Caco-2 (cell line): ENCODE results near the gene OR52E1. TPM values are rescaled to one million over a fixed set of nuclear protein-coding genes. Genes with fewer than 3 reads are reported as not detected.

Source experiments
- BruUV-seq: library from RNA; stranded (reverse); fragments of 400-500 nt; replicated peaks from 2 replicates; lab custom pipeline; 2021; lab: Mats Ljungman, UMichigan
- CTCF ChIA-PET: fragments of 300-600 bp; sonication (Branson Sonifier 250); formaldehyde crosslinking; loops from one replicate; lab custom pipeline; 2022; ENCODE audit warnings: antibody characterized with exemption; lab: Charles Lee
- POLR2A ChIA-PET: fragments of 300-600 bp; sonication (Branson Sonifier 250); formaldehyde crosslinking; loops from one replicate; lab custom pipeline; 2022; ENCODE audit warnings: antibody characterized with exemption; lab: Charles Lee
- DNase-seq, 2 experiments: peaks; one replicate each; pipeline versions ENCODE4 v3.0.0 to v3.0.0-alpha.2; 2020 to 2022
- H3K27me3 ChIP-seq: replicated peaks from 2 replicates; pipeline ENCODE4 v1.6.0; 2011; ENCODE audit warnings: low read length; ENCODE audit not compliant: control insufficient read depth, insufficient read depth
- H3K36me3 ChIP-seq: 2 replicates; pipeline ENCODE4 v1.5.1; 2011; ENCODE audit warnings: low read length; ENCODE audit not compliant: control insufficient read depth, insufficient read depth
- H3K4me1 ChIP-seq: fragments of 250-450 bp; sonication (Bioruptor Pico); 2 replicates; pipeline ENCODE4 v1.5.1; 2020; ENCODE audit warnings: mild to moderate bottlenecking
- H3K4me3 ChIP-seq: 2 replicates; pipeline ENCODE4 v1.5.1; 2011; ENCODE audit warnings: low read depth, mild to moderate bottlenecking, control low read depth, low read length
- H3K9me3 ChIP-seq: fragments of 250-450 bp; sonication (Bioruptor Pico); 2 replicates; pipeline ENCODE4 v1.5.1; 2020; ENCODE audit warnings: mild to moderate bottlenecking, moderate library complexity
- H3K27ac Mint-ChIP-seq: one replicate; pipeline ENCODE4 v1.8.0; 2022; ENCODE audit warnings: mixed read lengths; ENCODE audit not compliant: unreplicated experiment
- H3K27me3 Mint-ChIP-seq: one replicate; pipeline ENCODE4 v1.8.0; 2022; ENCODE audit warnings: mixed read lengths; ENCODE audit not compliant: insufficient read depth, unreplicated experiment
- H3K36me3 Mint-ChIP-seq: one replicate; pipeline ENCODE4 v1.8.0; 2022; ENCODE audit warnings: mild to moderate bottlenecking, mixed read lengths; ENCODE audit not compliant: insufficient read depth, unreplicated experiment
- H3K4me1 Mint-ChIP-seq: one replicate; pipeline ENCODE4 v1.8.0; 2022; ENCODE audit warnings: low read depth, mixed read lengths; ENCODE audit not compliant: unreplicated experiment
- H3K4me3 Mint-ChIP-seq: one replicate; pipeline ENCODE4 v1.8.0; 2022; ENCODE audit warnings: mild to moderate bottlenecking, moderate library complexity, mixed read lengths; ENCODE audit not compliant: unreplicated experiment
- H3K9me3 Mint-ChIP-seq: one replicate; pipeline ENCODE4 v1.8.0; 2022; ENCODE audit warnings: mixed read lengths; ENCODE audit not compliant: unreplicated experiment
- CTCF ChIP-seq, 2 experiments: fragments of 200-600 bp in 1 of 2; IDR thresholded peaks; 1 replicate in 1 of 2; 2 replicates in 1 of 2; pipeline versions ENCODE4 v1.5.1 to v1.8.0; 2011 to 2022; ENCODE audit warnings: antibody characterized with exemption in 1 of 2, control low read depth in 1 of 2, inconsistent platforms in 1 of 2, low read depth in 1 of 2, low read length in 1 of 2, mild to moderate bottlenecking in 1 of 2, moderate library complexity in 1 of 2; ENCODE audit not compliant: insufficient read depth in 1 of 2, severe bottlenecking in 1 of 2, unreplicated experiment in 1 of 2
- intact Hi-C: fragments of 100-400 bp; cut with micrococcal nuclease; formaldehyde crosslinking; loops from one replicate; pipeline ENCODE4 v1.10.0; 2022; ENCODE audit not compliant: unreplicated experiment
- total RNA-seq: library from RNA; stranded (reverse); gene quantifications from 2 replicates; pipeline ENCODE4 v1.2.3, GENCODE V29; 2022

The OR52E1 gene
- total RNA-seq, 1 experiment from 2014 or later: not detected

GRCh38 chr11:5037926-5038325, 31.4 kb upstream of the OR52E1 start:
- intact Hi-C loops: no loop called here
- POLR2A ChIA-PET: no interaction called here

GRCh38 chr11:5038341-5038740, 31.0 kb upstream of the OR52E1 start:
- H3K27me3 ChIP-seq: no peaks in the 10 kb centered on the region
- CTCF ChIA-PET: no interaction called here
- H3K9me3 ChIP-seq: no peaks in the 10 kb centered on the region
- DNase-seq: no peak
- Mint-ChIP-seq H3K27ac (no peak overlapping the region), H3K4me3 (no peak overlapping the region), H3K9me3 (no peaks in the 10 kb centered on the region), H3K27me3 (peaks cover 10% of the 10 kb centered on the region), H3K4me1 (no peaks in the 10 kb centered on the region), H3K36me3 (no peaks in the 10 kb centered on the region)
- no peaks in the 10 kb centered on the region for H3K36me3 ChIP-seq
- POLR2A ChIA-PET: no interaction called here
- no TSS peak for BruUV-seq
- no peak for TF ChIP-seq CTCF (IDR thresholded peaks at IDR 0.05; ENCODE audit: insufficient read depth in 1 of 2, low read depth in 1 of 2, low read length in 1 of 2, severe bottlenecking in 1 of 2, unreplicated experiment in 1 of 2)
- no peaks in the 10 kb centered on the region for H3K4me1 ChIP-seq
- no peak overlapping the region for H3K4me3 ChIP-seq
- intact Hi-C loops: no loop called here

More at GRCh38 chr11:5037926-5038325, 31.4 kb upstream of the OR52E1 start:
- Mint-ChIP-seq H3K27ac (no peak overlapping the region), H3K9me3 (no peaks in the 10 kb centered on the region), H3K4me1 (no peaks in the 10 kb centered on the region), H3K4me3 (no peak overlapping the region), H3K36me3 (no peaks in the 10 kb centered on the region), H3K27me3 (peaks cover 10% of the 10 kb centered on the region)
- Histone ChIP-seq H3K4me3 (no peak overlapping the region), H3K27me3 (no peaks in the 10 kb centered on the region), H3K4me1 (no peaks in the 10 kb centered on the region), H3K9me3 (no peaks in the 10 kb centered on the region), H3K36me3 (no peaks in the 10 kb centered on the region)
- BruUV-seq: no TSS peak
- CTCF ChIA-PET: no interaction called here
- TF ChIP-seq CTCF (IDR thresholded peaks at IDR 0.05; ENCODE audit: insufficient read depth in 1 of 2, low read depth in 1 of 2, low read length in 1 of 2, severe bottlenecking in 1 of 2, unreplicated experiment in 1 of 2): no peak
- DNase-seq: no peak

GRCh38 chr11:5040876-5041275, 28.5 kb upstream of the OR52E1 start:
- BruUV-seq: no TSS peak
- Mint-ChIP-seq H3K36me3 (no peaks in the 10 kb centered on the region), H3K4me3 (no peak overlapping the region), H3K27ac (no peak overlapping the region), H3K9me3 (no peaks in the 10 kb centered on the region), H3K4me1 (no peaks in the 10 kb centered on the region), H3K27me3 (peaks cover 10% of the 10 kb centered on the region)
- no peak for TF ChIP-seq CTCF (IDR thresholded peaks at IDR 0.05; ENCODE audit: insufficient read depth in 1 of 2, low read depth in 1 of 2, low read length in 1 of 2, severe bottlenecking in 1 of 2, unreplicated experiment in 1 of 2)
- no peaks in the 10 kb centered on the region for H3K36me3 ChIP-seq
- no peaks in the 10 kb centered on the region for H3K9me3 ChIP-seq
- ChIA-PET POLR2A (no interaction called here), CTCF (no interaction called here)
- no peak overlapping the region for H3K4me3 ChIP-seq
- DNase-seq: no peak
- H3K27me3 ChIP-seq: no peaks in the 10 kb centered on the region
- H3K4me1 ChIP-seq: no peaks in the 10 kb centered on the region
- intact Hi-C loops: no loop called here
